Measurements from ENCODE around the gene ERGIC2.

Gene ERGIC2

GRCh38 chr12:29380536-29381523 is at the start of gene ERGIC2:
Gene ERGIC2 (minus strand): TSS chr12:29381172. CDS start chr12:29371633, 9,539 bp downstream.
- TF ChIP-seq CTCF (IDR thresholded peaks at IDR 0.05; ENCODE audit: low read length, missing control alignments): no peak

GRCh38 chr12:29430716-29431044 is 49.7 kb upstream of the ERGIC2 start:
- DNase-seq (ENCODE audit: low read depth): no peak
- H3K4me3 ChIP-seq (replicated peaks; ENCODE audit: low read depth, low read length): no peak overlapping the region
- no peak for TF ChIP-seq CTCF (IDR thresholded peaks at IDR 0.05; ENCODE audit: low read length, missing control alignments)

More at GRCh38 chr12:29380536-29381523, at the start of gene ERGIC2:
- peak within 1 kb of the TSS; percentile 100 for H3K4me3 ChIP-seq (replicated peaks; ENCODE audit: low read depth, low read length)
- peak; percentile 100 for DNase-seq (ENCODE audit: low read depth)

- DNase-seq (ENCODE audit: low read depth): no peak
- no peak for TF ChIP-seq CTCF (IDR thresholded peaks at IDR 0.05; ENCODE audit: low read length, missing control alignments)
- H3K4me3 ChIP-seq (replicated peaks; ENCODE audit: low read depth, low read length): no peak overlapping the region
These were observed 49.2 kb upstream of the ERGIC2 start for GRCh38 chr12:29429999-29430715.

- peak; percentile 95 for DNase-seq (ENCODE audit: low read depth)
- no peak overlapping the region for H3K4me3 ChIP-seq (replicated peaks; ENCODE audit: low read depth, low read length)
- TF ChIP-seq CTCF (IDR thresholded peaks at IDR 0.05; ENCODE audit: low read length, missing control alignments): no peak
These were observed 47.7 kb upstream of the ERGIC2 start for GRCh38 chr12:29428633-29429032.

- TF ChIP-seq CTCF (IDR thresholded peaks at IDR 0.05; ENCODE audit: low read length, missing control alignments): peak; percentile 33
- peak; percentile 50 for DNase-seq (ENCODE audit: low read depth)
- H3K4me3 ChIP-seq (replicated peaks; ENCODE audit: low read depth, low read length): no peak overlapping the region
These were observed 47.0 kb upstream of the ERGIC2 start for GRCh38 chr12:29427964-29428363.

GRCh38 chr12:29426498-29426897 is 45.5 kb upstream of the ERGIC2 start:
- TF ChIP-seq CTCF (IDR thresholded peaks at IDR 0.05; ENCODE audit: low read length, missing control alignments): no peak
- no peak overlapping the region for H3K4me3 ChIP-seq (replicated peaks; ENCODE audit: low read depth, low read length)
- DNase-seq (ENCODE audit: low read depth): no peak

Measured in fibroblast of pulmonary artery (primary cell).